ENCODE measurements around the gene CXCL10.

GRCh38 chr4:76001700-76002099 lies 21.6 kb downstream of the CXCL10 start:
- no peak for TF ChIP-seq POLR2A (conservative IDR thresholded peaks at IDR 0.05)
- no peak for TF ChIP-seq ETV6 (IDR thresholded peaks at IDR 0.05; ENCODE audit: borderline replicate concordance in 1 of 2, low read depth in 2 of 2, low read length in 1 of 2)
- TF ChIP-seq ETV6 (CRISPR knock-in tag; IDR thresholded peaks at IDR 0.05; ENCODE audit: borderline replicate concordance), result no peak
- no peak for TF ChIP-seq CHD7 (IDR thresholded peaks at IDR 0.05; ENCODE audit: low read depth, low read length)
- no peak for TF ChIP-seq THRA (IDR thresholded peaks at IDR 0.05)
- TF ChIP-seq KLF16 (IDR thresholded peaks at IDR 0.05), result no peak
- TF ChIP-seq ASH1L (IDR thresholded peaks at IDR 0.05; ENCODE audit: borderline replicate concordance, low read depth, partially characterized antibody), result no peak
- TF ChIP-seq GABPA (tag; conservative IDR thresholded peaks at IDR 0.05; ENCODE audit: low read depth), result no peak

All from K562 (cell line).